ENCODE results near the gene TRPM4. TPM values are rescaled to one million over a fixed set of nuclear protein-coding genes. Genes with fewer than 3 reads are reported as not detected.
A peak's percentile ranks its signal among the peaks of the same experiment; 100 is the strongest.

TRPM4 gene
- total and polyA plus RNA-seq, 12 donors: 20.4 to 100 (median 33.0) TPM

DNA sequence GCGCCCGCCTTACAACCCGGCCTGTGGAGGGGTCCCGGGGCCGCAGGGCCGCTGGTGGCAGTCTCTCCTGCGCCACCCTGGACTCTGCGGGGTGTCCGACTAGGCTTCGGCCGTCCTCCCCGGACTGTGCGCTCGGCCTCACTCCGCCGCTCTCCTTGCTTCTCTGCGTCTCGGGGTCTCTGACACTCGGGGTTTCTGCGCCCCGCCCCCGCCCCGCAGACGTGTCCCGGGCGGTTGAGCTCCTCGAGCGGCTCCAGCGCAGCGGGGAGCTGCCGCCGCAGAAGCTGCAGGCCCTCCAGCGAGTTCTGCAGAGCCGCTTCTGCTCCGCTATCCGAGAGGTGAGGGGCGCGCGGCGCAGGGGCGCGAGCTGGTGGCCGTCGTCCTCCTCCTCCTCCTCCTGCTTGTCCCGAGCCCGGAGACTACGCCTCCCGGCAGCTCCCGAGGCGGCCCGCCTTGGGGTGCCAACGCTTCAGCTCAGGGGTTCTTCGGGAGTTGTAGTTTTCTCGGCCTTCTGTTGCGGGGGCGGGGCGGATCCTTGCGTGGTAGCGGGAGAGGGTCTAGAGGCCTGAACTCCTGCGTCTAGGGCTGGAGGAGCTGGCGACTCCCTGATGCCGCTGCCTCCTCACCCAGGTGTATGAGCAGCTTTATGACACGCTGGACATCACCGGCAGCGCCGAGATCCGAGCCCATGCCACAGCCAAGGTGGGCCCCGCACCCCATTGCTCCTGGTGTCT, 42.8 kb upstream of the TRPM4 start:
- H3K27ac ChIP-seq: peak overlapping the region; percentile 64 to 94 (median 90)
- H3K4me1 ChIP-seq: peaks cover 16 to 63% (median 44%) of the 10 kb centered on the region in 9 donors
- TF ChIP-seq, protein P1, sequence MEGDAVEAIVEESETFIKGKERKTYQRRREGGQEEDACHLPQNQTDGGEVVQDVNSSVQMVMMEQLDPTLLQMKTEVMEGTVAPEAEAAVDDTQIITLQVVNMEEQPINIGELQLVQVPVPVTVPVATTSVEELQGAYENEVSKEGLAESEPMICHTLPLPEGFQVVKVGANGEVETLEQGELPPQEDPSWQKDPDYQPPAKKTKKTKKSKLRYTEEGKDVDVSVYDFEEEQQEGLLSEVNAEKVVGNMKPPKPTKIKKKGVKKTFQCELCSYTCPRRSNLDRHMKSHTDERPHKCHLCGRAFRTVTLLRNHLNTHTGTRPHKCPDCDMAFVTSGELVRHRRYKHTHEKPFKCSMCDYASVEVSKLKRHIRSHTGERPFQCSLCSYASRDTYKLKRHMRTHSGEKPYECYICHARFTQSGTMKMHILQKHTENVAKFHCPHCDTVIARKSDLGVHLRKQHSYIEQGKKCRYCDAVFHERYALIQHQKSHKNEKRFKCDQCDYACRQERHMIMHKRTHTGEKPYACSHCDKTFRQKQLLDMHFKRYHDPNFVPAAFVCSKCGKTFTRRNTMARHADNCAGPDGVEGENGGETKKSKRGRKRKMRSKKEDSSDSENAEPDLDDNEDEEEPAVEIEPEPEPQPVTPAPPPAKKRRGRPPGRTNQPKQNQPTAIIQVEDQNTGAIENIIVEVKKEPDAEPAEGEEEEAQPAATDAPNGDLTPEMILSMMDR (IDR thresholded peaks at IDR 0.05): no peak
- DNase-seq (peak; percentile 71 to 76), ATAC-seq (peak; percentile 16 to 32 (median 24))
- intact Hi-C loops (cut with DNase I): loop anchor here in 5 of 10 donors (5.0 kb wide), 3 partner anchors 33 to 43 kb away; partner anchors contain the start of genes HRC (in 2 of the 5) and TRPM4 (in 2 of the 5)
- no peaks in the 10 kb centered on the region for H3K9me3 ChIP-seq
- H3K4me3 ChIP-seq: peak overlapping the region; percentile 67 to 98 (median 87)
- peaks cover 0 to 6% (median 0%) of the 10 kb centered on the region in 7 donors for H3K27me3 ChIP-seq
- 9 to 10% methylated on average over 60 to 68 of the region's 68 CpGs for WGBS, 2 donors
- H3K36me3 ChIP-seq: no peaks in the 10 kb centered on the region

DNA sequence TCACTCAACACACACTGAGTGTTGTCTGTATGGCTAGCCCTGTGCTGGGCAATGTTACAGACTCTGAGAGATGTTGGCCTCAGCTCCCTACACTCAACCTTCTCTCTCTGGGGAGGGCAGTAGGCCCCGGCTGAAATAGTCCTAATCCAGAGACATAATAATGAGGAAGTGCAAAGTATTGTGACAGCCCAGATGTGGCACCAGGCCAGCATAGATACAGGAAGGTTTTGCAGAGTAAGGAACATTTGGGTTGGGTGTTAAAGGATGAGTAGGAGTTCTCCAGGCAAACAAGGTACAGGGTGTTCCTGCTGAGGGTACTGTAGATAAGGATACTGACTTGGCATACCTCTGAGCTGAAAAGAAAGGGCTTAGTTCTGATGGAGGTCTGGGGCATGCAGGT, 41.0 kb upstream of the TRPM4 start:
- Histone ChIP-seq H3K4me1 (peaks cover 11 to 56% (median 39%) of the 10 kb centered on the region in 9 donors), H3K9me3 (no peaks in the 10 kb centered on the region), H3K27me3 (peaks cover 0 to 19% (median 0%) of the 10 kb centered on the region in 7 donors), H3K4me3 (no peak overlapping the region), H3K36me3 (no peaks in the 10 kb centered on the region), H3K27ac (no peak overlapping the region)
- ATAC-seq (no peak), DNase-seq (no peak)
- TF ChIP-seq, protein P1 (IDR thresholded peaks at IDR 0.05): no peak
- WGBS, 2 donors: 40 to 48% methylated on average over 1 of the region's 1 CpG
- intact Hi-C loops (cut with DNase I): loop anchor here in 3 of 10 donors (5.0 kb wide), 2 partner anchors 36 to 41 kb away; partner anchors contain the start of genes HRC (in 2 of the 3) and TRPM4 (in 2 of the 3)

DNA sequence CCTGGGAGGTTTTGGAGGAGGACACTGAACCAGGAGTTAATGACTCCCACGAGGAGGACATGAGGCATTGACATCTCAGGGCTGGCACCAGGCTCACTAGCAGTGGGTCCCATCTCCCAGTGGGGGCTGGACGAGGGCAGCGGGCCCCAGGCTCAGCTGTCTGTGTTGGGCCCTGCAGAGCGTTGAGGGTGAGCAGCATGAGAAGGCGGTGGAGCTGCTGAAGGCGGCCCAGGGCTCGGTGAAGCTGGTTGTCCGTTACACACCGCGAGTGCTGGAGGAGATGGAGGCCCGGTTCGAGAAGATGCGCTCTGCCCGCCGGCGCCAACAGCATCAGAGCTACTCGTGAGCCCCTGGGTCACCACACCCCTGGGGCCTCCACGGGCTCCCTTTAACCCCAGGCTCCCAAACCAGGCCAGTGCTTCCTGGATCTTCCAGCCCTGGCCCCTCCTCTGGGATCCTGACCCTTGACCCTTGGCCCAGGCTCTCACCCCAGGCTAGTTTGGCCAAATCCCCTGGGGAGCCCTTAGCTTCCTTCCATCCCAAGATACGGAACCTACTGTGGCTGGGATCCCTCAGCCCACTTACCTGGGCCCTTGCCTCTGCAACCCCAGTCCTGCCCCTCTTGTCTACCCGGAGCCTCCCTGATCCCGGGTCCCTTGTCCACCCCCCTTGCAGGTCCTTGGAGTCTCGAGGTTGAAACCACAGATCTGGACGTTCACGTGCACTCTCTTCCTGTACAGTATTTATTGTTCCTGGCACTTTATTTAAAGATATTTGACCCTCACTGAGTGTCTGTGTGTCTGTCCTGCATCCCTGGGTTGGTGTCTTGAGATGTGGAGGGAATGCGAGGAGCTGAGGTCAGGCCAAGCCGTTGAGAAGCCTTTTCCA, 39.7 kb upstream of the TRPM4 start:
- TF ChIP-seq, protein P1 (IDR thresholded peaks at IDR 0.05): no peak
- peaks cover 11 to 56% (median 39%) of the 10 kb centered on the region in 9 donors for H3K4me1 ChIP-seq
- no peaks in the 10 kb centered on the region for H3K9me3 ChIP-seq
- 64 to 70% methylated on average over 26 of the region's 26 CpGs for WGBS, 2 donors
- peaks cover 0 to 19% (median 0%) of the 10 kb centered on the region in 7 donors for H3K27me3 ChIP-seq
- ATAC-seq: no peak
- peak overlapping the region; percentile 86 to 99 (median 97) for H3K27ac ChIP-seq
- peak; percentile 42 to 46 for DNase-seq
- intact Hi-C loops (cut with DNase I): loop anchor here in 4 of 10 donors (2.0 to 5.0 kb wide), 3 partner anchors 31 to 39 kb away; partner anchors contain the start of genes HRC (in 2 of the 4) and TRPM4 (in 2 of the 4)
- H3K36me3 ChIP-seq: no peaks in the 10 kb centered on the region
- H3K4me3 ChIP-seq: peak overlapping the region; percentile 41 to 85 (median 64)
